HG02623 (cell line): Measurements from ENCODE around the gene AFG1L.
"Not testable (repeated sequence)": the region's sequence is repeated elsewhere in the genome, so short reads cannot be mapped to it uniquely, and the experiment has no call there.

Source experiments
- ATAC-seq: cut with Tn5 transposase; IDR thresholded peaks from one replicate; pipeline ENCODE4 v1.9.1; 2021; ENCODE audit warnings: moderate library complexity; ENCODE audit not compliant: unreplicated experiment

Gene AFG1L

GRCh38 chr6:108294727-108295625, at the start of gene AFG1L:
AFG1L (plus strand) TSS chr6:108295054; CDS start chr6:108295080, 26 bp downstream.
- ATAC-seq = peak; percentile 80

GRCh38 chr6:108245095-108245494, 49.8 kb upstream of the AFG1L start:
- ATAC-seq = not testable (repeated sequence)

GRCh38 chr6:108247965-108248536, 46.8 kb upstream of the AFG1L start:
- no peak for ATAC-seq

- no peak for ATAC-seq
Measured at GRCh38 chr6:108250240-108250866, 44.5 kb upstream of the AFG1L start.

- no peak for ATAC-seq
Measured at GRCh38 chr6:108251252-108251651, 43.6 kb upstream of the AFG1L start.

GRCh38 chr6:108252055-108252454, 42.8 kb upstream of the AFG1L start:
- no peak for ATAC-seq

GRCh38 chr6:108253241-108253640, 41.6 kb upstream of the AFG1L start:
- ATAC-seq = no peak

- no peak for ATAC-seq
Measured at GRCh38 chr6:108254433-108255410, 40.1 kb upstream of the AFG1L start.

GRCh38 chr6:108260126-108260808, 34.6 kb upstream of the AFG1L start:
- ATAC-seq = peak; percentile 5

GRCh38 chr6:108260809-108261569, 33.9 kb upstream of the AFG1L start, which contains the start of gene SNX3:
SNX3 (minus strand) TSS chr6:108261040; CDS start chr6:108260921, 119 bp downstream.
- peak; percentile 90 for ATAC-seq

- no peak for ATAC-seq
Measured at GRCh38 chr6:108263371-108263770, 31.5 kb upstream of the AFG1L start.

- ATAC-seq = no peak
Measured at GRCh38 chr6:108268845-108269244, 26.0 kb upstream of the AFG1L start.

- ATAC-seq = not testable (repeated sequence)
Measured at GRCh38 chr6:108269955-108270354, 24.9 kb upstream of the AFG1L start.

- ATAC-seq = no peak
Measured at GRCh38 chr6:108274546-108274945, 20.3 kb upstream of the AFG1L start.

- ATAC-seq = no peak
Measured at GRCh38 chr6:108275976-108276375, 18.9 kb upstream of the AFG1L start.

- no peak for ATAC-seq
Measured at GRCh38 chr6:108277295-108277694, 17.6 kb upstream of the AFG1L start.

GRCh38 chr6:108277831-108278230, 17.0 kb upstream of the AFG1L start:
- no peak for ATAC-seq

- no peak for ATAC-seq
Measured at GRCh38 chr6:108285381-108285780, 9.5 kb upstream of the AFG1L start.

- no peak for ATAC-seq
Measured at GRCh38 chr6:108286366-108286765, 8.5 kb upstream of the AFG1L start.
